Esophagus squamous epithelium (tissue), 5 donors: ENCODE results near the gene PLAAT1. TPM values are rescaled to one million over a fixed set of nuclear protein-coding genes. Genes with fewer than 3 reads are reported as not detected.

Experiments
- DNase-seq: peaks from one replicate; lab custom pipeline; 2025; lab: John Stamatoyannopoulos, UW
- H3K27ac ChIP-seq, 4 donors: fragments of 200-600 bp; sonication (generic); one replicate each; pipeline ENCODE4 v1.5.1; 2016 to 2019; ENCODE audit warnings: mild to moderate bottlenecking in 1 of 4
- H3K27me3 ChIP-seq, 4 donors: fragments of 200-600 bp; sonication (generic); 1 replicate in 3 of 4; 2 replicates in 1 of 4; pipeline versions ENCODE4 v1.5.1 to v1.6.0; 2017 to 2021; ENCODE audit warnings: antibody characterized with exemption in 1 of 4
- H3K36me3 ChIP-seq, 3 donors: fragments of 200-600 bp; sonication (generic); one replicate each; pipeline ENCODE4 v1.5.1; 2016 to 2019
- H3K4me1 ChIP-seq, 3 donors: fragments of 200-600 bp; sonication (generic); one replicate each; pipeline ENCODE4 v1.5.1; 2017 to 2019
- H3K4me3 ChIP-seq, 4 donors: fragments of 200-600 bp; sonication (generic); 1 replicate in 3 of 4; 2 replicates in 1 of 4; pipeline ENCODE4 v1.5.1; 2016 to 2019; ENCODE audit warnings: mild to moderate bottlenecking in 2 of 4, moderate library complexity in 1 of 4
- H3K9me3 ChIP-seq, 3 donors: fragments of 200-600 bp; sonication (generic); one replicate each; pipeline ENCODE4 v1.5.1; 2016 to 2019
- CTCF ChIP-seq, 6 experiments: fragments of 450-650 bp in 4 of 6; fragments of 200-600 bp in 2 of 6; sonication (generic) in 2 of 6; IDR thresholded peaks; one replicate each; pipeline ENCODE4 v1.5.1; 2016 to 2019; ENCODE audit warnings: antibody characterized with exemption in 6 of 6, mild to moderate bottlenecking in 4 of 6, moderate library complexity in 4 of 6
- POLR2A ChIP-seq, 4 donors: fragments of 450-650 bp; IDR thresholded peaks; one replicate each; pipeline ENCODE4 v1.6.1; 2017; ENCODE audit warnings: antibody characterized with exemption in 4 of 4, mild to moderate bottlenecking in 4 of 4, moderate library complexity in 3 of 4
- WGBS, 2 donors: methylation state at CpG; one replicate each; pipeline ENCODE4 v1.1.5; 2018; 5-methylcytosine and 5-hydroxymethylcytosine counted together
- intact Hi-C: fragments of 100-400 bp; cut with DNase I; formaldehyde crosslinking; loops from one replicate; pipeline ENCODE4 v1.15.0; 2022
- total RNA-seq, 4 donors: library from RNA; depleted of rRNA; stranded (reverse); fragments of >200 nt; gene quantifications; one replicate each; pipeline ENCODE4 v1.1.0, GENCODE V29; 2016
- donor health status: DM: yes; HTN: yes; CAD: no.

The PLAAT1 gene
- total RNA-seq, 4 donors from 2014 or later, result 3.4 to 10.2 (median 5.9) TPM

- peaks cover 0 to 6% (median 0%) of the 10 kb centered on the region in 4 donors for H3K27me3 ChIP-seq
- H3K27ac ChIP-seq, result no peak overlapping the region
- no peak for DNase-seq
- peaks cover 0 to 16% (median 0%) of the 10 kb centered on the region in 3 donors for H3K4me1 ChIP-seq
- no peak for TF ChIP-seq CTCF (IDR thresholded peaks at IDR 0.05)
- no peak for TF ChIP-seq POLR2A (IDR thresholded peaks at IDR 0.05)
- intact Hi-C loops, result no loop called here
- no peaks in the 10 kb centered on the region for H3K36me3 ChIP-seq
- WGBS, 2 donors, result 64 to 66% methylated on average over 4 of the region's 4 CpGs
- H3K4me3 ChIP-seq, result no peak overlapping the region
- H3K9me3 ChIP-seq, result no peaks in the 10 kb centered on the region
Measured at GRCh38 chr3:193236599-193236998, 4.4 kb upstream of the PLAAT1 start.

- no peak for DNase-seq
- TF ChIP-seq POLR2A (IDR thresholded peaks at IDR 0.05), result no peak
- no peak for TF ChIP-seq CTCF (IDR thresholded peaks at IDR 0.05)
- H3K4me3 ChIP-seq, result no peak overlapping the region
- H3K27me3 ChIP-seq, result peaks cover 0 to 9% (median 0%) of the 10 kb centered on the region in 4 donors
- H3K4me1 ChIP-seq, result peaks cover 0 to 18% (median 0%) of the 10 kb centered on the region in 3 donors
- 81 to 82% methylated on average over 5 of the region's 5 CpGs for WGBS, 2 donors
- no peaks in the 10 kb centered on the region for H3K36me3 ChIP-seq
- no peaks in the 10 kb centered on the region for H3K9me3 ChIP-seq
- H3K27ac ChIP-seq, result no peak overlapping the region
- intact Hi-C loops, result no loop called here
Measured at GRCh38 chr3:193237030-193237429, 4.0 kb upstream of the PLAAT1 start.

- peaks cover 0 to 9% (median 0%) of the 10 kb centered on the region in 4 donors for H3K27me3 ChIP-seq
- H3K9me3 ChIP-seq, result no peaks in the 10 kb centered on the region
- no peak for TF ChIP-seq CTCF (IDR thresholded peaks at IDR 0.05)
- no peak for TF ChIP-seq POLR2A (IDR thresholded peaks at IDR 0.05)
- H3K36me3 ChIP-seq, result no peaks in the 10 kb centered on the region
- 0 to 3% methylated on average over 7 to 8 of the region's 9 CpGs for WGBS, 2 donors
- H3K4me1 ChIP-seq, result peaks cover 0 to 18% (median 0%) of the 10 kb centered on the region in 3 donors
- no peak for DNase-seq
- H3K4me3 ChIP-seq, result peak overlapping the region; percentile 48 to 73 (median 54)
- H3K27ac ChIP-seq, result peak overlapping the region in 2 of 4 donors; percentile 57 to 67
- intact Hi-C loops, result no loop called here
Measured at GRCh38 chr3:193240436-193240849, 579 bp upstream of the PLAAT1 start.

- no peaks in the 10 kb centered on the region for H3K9me3 ChIP-seq
- DNase-seq, result no peak
- no peaks in the 10 kb centered on the region for H3K36me3 ChIP-seq
- H3K4me1 ChIP-seq, result peaks cover 0 to 18% (median 0%) of the 10 kb centered on the region in 3 donors
- peak overlapping the region; percentile 48 to 73 (median 54) for H3K4me3 ChIP-seq
- H3K27me3 ChIP-seq, result peaks cover 0 to 9% (median 0%) of the 10 kb centered on the region in 4 donors
- WGBS, 2 donors, result 77% methylated on average over 11 of the region's 11 CpGs
- H3K27ac ChIP-seq, result peak overlapping the region in 2 of 4 donors; percentile 57 to 68
- intact Hi-C loops, result no loop called here
- TF ChIP-seq CTCF (IDR thresholded peaks at IDR 0.05) (no peak), POLR2A (IDR thresholded peaks at IDR 0.05) (no peak)
Measured at GRCh38 chr3:193241716-193242115, 694 bp downstream of the PLAAT1 start.

DNA sequence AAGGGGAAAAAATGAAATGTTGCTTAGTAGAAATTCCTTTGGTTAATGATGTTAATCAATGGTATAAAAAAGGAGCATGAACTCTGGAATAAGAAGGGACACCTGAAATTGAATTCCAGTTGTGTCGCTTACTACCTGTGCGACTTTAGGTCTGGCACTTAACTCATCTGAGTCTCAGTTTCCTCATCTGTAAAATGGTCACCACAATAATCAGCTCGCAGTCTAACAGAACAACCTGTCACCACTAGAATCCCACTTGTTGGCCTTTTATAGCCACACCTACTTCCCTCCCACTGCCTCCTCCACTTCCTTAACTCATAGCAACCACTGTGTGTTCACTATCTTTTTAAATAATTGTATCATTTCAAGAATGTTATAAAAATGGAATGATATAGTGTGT, 2.5 kb downstream of the PLAAT1 start:
- H3K9me3 ChIP-seq, result peaks cover 0 to 6% (median 6%) of the 10 kb centered on the region in 3 donors
- no peaks in the 10 kb centered on the region for H3K36me3 ChIP-seq
- DNase-seq, result no peak
- intact Hi-C loops, result no loop called here
- TF ChIP-seq CTCF (IDR thresholded peaks at IDR 0.05), result no peak
- no peak for TF ChIP-seq POLR2A (IDR thresholded peaks at IDR 0.05)
- H3K4me1 ChIP-seq, result peaks cover 0 to 18% (median 0%) of the 10 kb centered on the region in 3 donors
- H3K27me3 ChIP-seq, result peaks cover 0 to 9% (median 0%) of the 10 kb centered on the region in 4 donors
- no peak overlapping the region for H3K27ac ChIP-seq
- no peak overlapping the region for H3K4me3 ChIP-seq
- 86 to 92% methylated on average over 3 of the region's 3 CpGs for WGBS, 2 donors
